ENCODE data around the gene HTN3.
"Not testable (repeated sequence)": the region's sequence is repeated elsewhere in the genome, so short reads cannot be mapped to it uniquely, and the experiment has no call there.

The HTN3 gene

GRCh38 chr4:70028159-70028558 is at the start of gene HTN3:
TSS of gene HTN3 (plus strand) at chr4:70028459. CDS start at chr4:70030741, 2,282 bp downstream.
- DNase-seq (ENCODE audit: low read depth, low spot score) = not testable (repeated sequence)

DNA sequence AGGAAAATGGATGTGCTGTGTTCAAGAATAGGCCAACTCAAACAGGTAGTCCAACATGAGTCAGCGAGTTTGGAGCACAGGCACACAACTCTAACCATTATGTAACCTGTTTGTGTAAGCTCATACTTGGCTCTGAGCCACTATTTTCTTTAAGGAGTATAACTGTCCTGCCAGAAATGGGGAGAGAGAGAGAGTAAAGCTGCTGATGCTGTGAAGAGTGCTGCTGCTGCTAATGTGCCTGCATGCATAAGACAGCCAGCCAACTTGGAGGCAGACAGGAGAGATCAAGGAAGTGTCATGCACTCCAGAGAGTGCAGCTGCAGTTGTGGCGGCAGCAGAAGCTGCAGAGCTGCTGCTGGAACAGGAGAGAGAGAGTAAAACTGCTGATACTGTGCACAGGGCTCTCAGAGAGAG is 44.2 kb upstream of the HTN3 start:
- no peak for DNase-seq (ENCODE audit: low read depth, low spot score)

DNA sequence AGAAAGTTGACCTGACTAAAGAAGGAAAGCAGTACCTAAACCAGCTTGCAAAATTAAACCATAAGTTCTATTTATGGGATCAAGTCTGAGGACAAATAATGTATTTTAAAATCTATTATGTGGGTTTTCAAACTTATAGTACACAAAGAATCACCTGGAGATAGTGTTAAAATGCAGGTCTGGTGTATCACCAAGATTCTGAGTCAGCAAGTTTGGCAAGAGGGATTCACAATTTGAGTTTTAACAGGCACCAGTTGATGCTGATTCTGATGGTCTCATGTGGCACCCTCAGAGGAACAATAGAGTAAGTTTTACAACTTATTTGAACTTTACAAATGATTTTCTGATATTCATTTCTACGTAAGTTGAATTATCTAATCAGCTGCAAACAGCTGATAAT is 41.6 kb upstream of the HTN3 start:
- DNase-seq (ENCODE audit: low read depth, low spot score) = no peak

- no peak for DNase-seq (ENCODE audit: low read depth, low spot score)
These were observed 37.2 kb upstream of the HTN3 start for GRCh38 chr4:69991016-69991415.

GRCh38 chr4:69994782-69995181 is 33.5 kb upstream of the HTN3 start:
- DNase-seq (ENCODE audit: low read depth, low spot score) = no peak

- DNase-seq (ENCODE audit: low read depth, low spot score) = no peak
These were observed 32.7 kb upstream of the HTN3 start, which contains the start of gene STATH for GRCh38 chr4:69995526-69996016. TSS of gene STATH (plus strand) at chr4:69995966. CDS start at chr4:69998438, 2,472 bp downstream.

- DNase-seq (ENCODE audit: low read depth, low spot score) = no peak
These were observed 28.8 kb upstream of the HTN3 start for GRCh38 chr4:69999420-69999819.

DNA sequence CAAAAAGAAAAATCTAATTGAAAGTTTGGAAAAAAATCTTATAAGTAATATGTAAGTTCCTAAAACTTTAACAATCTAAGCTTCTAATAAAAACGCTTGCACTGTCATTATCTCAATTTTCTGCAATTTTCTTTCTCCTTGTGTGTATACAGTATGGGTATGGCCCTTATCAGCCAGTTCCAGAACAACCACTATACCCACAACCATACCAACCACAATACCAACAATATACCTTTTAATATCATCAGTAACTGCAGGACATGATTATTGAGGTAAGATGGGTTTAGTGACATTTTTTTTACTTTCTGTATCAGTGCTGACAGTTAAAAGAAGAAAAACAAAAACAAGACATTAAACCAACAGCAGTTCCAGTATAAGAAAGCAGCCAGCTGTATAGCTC is 27.5 kb upstream of the HTN3 start:
- no peak for DNase-seq (ENCODE audit: low read depth, low spot score)

DNA sequence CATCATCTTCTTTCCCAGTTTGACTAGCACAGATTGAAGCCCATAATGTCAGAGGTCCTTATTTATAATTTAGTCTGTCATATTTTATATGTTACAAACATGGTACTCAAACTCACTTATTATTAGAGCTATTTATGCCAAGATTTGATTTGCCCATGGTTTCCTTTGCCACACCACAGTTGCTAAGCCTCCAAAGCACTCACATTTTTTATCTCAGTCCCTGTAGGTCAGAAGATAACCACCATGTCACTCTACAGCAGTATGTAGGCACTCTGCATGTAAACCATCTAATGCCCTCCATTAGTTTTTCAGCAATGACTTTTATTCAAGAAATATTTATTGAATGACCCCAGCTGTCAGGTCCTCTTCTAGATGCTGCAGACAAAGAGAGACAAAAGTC is 25.8 kb upstream of the HTN3 start:
- no peak for DNase-seq (ENCODE audit: low read depth, low spot score)

DNA sequence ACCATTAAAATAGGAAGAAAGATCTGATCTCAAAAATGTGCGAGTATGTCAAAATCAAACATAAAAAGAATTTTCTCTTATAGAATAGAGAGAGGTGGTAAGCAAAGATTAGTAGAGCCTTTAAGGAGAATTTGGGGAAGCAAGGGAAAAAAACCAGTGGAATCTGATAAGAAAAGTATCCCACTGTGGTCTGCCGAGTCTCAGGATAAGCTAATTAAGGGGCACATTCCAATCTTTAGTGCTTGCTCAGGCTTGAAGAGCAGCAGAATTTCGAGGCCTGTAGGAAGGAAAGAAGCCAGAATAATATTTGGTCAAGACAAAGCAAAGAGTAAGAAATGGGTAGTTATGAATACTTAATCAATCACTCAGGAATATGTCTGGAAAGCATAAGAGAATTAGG is 19.5 kb upstream of the HTN3 start:
- no peak for DNase-seq (ENCODE audit: low read depth, low spot score)

- not testable (repeated sequence) for DNase-seq (ENCODE audit: low read depth, low spot score)
These were observed 9.3 kb upstream of the HTN3 start for GRCh38 chr4:70019006-70019405.

GRCh38 chr4:70023218-70023617 is 5.0 kb upstream of the HTN3 start:
- DNase-seq (ENCODE audit: low read depth, low spot score) = no peak

DNA sequence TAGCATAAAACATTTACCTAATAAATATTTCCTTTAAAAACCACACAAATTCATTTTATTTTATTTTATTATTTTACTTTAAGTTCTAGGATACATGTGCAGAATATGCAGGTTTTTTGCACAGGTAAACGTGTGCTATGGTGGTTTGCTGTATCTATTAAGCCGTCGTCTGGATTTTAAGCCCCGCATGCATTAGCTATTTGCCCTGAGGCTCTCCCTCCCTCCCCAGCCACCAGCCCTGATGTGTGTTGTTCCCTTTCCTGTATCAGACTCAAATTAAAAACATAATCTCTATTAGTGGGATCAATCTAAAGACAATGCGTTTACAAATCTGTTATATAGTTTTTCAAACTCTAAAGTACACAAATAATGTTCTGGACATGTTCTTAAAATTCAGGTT is 1.2 kb upstream of the HTN3 start:
- DNase-seq (ENCODE audit: low read depth, low spot score) = no peak

GRCh38 chr4:70037559-70037958 is 9.3 kb downstream of the HTN3 start:
- DNase-seq (ENCODE audit: low read depth, low spot score) = not testable (repeated sequence)

DNA sequence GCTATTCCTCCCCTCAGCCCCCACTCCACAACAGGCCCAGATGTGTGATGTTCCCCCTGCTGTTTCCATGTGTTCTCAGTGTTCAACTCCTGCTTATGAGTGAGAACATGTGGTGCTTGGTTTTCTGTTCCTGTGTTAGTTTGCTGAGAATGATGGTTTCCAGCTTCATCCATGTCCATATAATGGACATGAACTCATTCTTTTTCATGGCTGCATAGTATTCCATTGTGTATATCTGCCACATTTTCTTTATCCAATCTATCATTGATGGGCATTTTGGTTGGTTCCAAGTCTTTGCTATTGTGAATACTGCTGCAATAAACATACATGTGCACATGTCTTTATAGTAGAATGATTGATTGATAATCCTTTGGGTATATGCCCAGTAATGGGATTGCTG is 11.7 kb downstream of the HTN3 start:
- DNase-seq (ENCODE audit: low read depth, low spot score) = not testable (repeated sequence)

DNA sequence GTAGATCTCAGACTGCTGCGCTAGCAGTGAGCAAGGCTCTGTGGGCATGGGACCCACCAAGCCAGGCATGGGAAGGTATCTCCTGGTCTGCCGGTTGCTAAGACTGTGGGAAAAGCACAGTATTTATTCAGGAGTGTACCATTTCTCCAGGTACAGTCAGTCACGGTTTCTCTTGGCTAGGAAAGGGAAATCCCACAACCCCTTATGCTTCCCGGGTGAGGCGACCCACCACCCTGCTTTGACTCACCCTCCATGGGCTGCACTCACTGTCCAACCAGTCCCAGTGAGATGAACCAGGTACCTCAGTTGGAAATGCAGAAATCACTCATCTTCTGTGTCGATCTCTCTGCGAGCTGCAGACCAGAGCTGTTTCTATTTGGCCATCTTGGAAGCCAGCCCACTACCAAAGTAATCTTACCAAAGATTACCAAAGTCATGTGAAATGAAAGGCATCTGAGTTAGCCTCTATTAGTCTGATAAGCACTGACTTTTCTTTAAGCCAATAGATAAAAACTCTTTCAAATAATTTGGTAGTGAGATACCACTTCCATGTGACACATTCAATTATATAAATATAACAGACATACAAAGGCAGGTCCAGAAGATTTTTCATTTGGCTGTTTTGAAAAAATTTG is 13.5 kb downstream of the HTN3 start:
- no peak for DNase-seq (ENCODE audit: low read depth, low spot score)

GRCh38 chr4:70050138-70050537 is 21.9 kb downstream of the HTN3 start, which contains the start of gene HTN1:
TSS of gene HTN1 (plus strand) at chr4:70050438. CDS start at chr4:70053077, 2,639 bp downstream.
- DNase-seq (ENCODE audit: low read depth, low spot score) = not testable (repeated sequence)

- DNase-seq (ENCODE audit: low read depth, low spot score) = not testable (repeated sequence)
These were observed 28.3 kb downstream of the HTN3 start for GRCh38 chr4:70056534-70056933.

- DNase-seq (ENCODE audit: low read depth, low spot score) = no peak
These were observed 29.4 kb downstream of the HTN3 start for GRCh38 chr4:70057651-70058050.

DNA sequence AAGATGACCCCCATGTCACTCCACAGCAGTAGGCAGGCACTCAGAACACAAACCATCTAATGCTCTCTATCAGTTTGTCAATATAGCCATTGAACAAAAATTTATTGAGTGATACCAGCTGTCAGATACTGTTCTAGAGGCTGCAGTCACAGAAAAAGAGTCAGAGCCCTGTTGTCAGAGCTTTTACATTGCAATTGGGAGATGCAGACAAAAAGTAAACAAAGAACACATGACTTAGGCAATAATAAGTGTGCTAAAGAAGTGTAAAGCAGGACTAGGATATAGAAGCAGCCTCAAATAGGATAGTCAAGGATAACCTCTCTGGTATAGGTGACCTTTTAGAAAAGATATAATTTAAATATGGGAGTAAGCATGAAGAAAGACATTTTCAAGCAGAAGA is 30.9 kb downstream of the HTN3 start:
- DNase-seq (ENCODE audit: low read depth, low spot score) = no peak

DNA sequence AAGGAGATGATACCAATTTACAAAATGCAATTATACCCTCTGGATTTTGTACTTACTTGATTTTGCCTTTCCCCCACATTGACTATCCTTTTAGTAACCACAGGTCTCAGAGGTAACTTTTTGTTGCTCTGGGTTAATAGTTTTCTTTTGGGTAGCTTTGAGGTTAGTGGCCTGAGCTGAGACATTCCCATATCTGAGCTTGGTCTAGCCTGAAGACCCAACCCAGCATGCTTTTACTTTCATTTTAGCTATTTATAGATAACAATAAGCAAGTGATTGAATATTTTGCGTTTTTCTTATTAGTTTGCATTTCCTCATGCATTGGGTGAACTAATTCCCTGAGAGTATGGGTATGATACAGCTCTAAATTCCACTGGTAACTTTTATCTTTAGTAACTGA is 33.7 kb downstream of the HTN3 start:
- no peak for DNase-seq (ENCODE audit: low read depth, low spot score)

- no peak for DNase-seq (ENCODE audit: low read depth, low spot score)
These were observed 51.9 kb downstream of the HTN3 start for GRCh38 chr4:70080205-70080604.
